Measurements from ENCODE around the gene STX8.

- TF ChIP-seq POLR2A (IDR thresholded peaks at IDR 0.05; ENCODE audit: borderline replicate concordance, extremely low read depth, insufficient read depth, insufficient read length) (no peak), ZNF274 (IDR thresholded peaks at IDR 0.05; ENCODE audit: low read depth, low read length) (no peak), RAD21 (IDR thresholded peaks at IDR 0.05; ENCODE audit: low read depth) (no peak), CTCF (IDR thresholded peaks at IDR 0.05 in 2 of 3, conservative IDR thresholded peaks at IDR 0.05 in 1 of 3; ENCODE audit: borderline replicate concordance in 1 of 3, insufficient read depth in 1 of 3, low read depth in 2 of 3, low read length in 2 of 3) (no peak)
Measured at GRCh38 chr17:9309216-9309615, 266.4 kb downstream of the STX8 start.
